GM23248 (cell line): Measurements from ENCODE around the gene COL15A1. TPM values are rescaled to one million over a fixed set of nuclear protein-coding genes. Genes with fewer than 3 reads are reported as not detected.

Experiments used
- DNase-seq: peaks from one replicate; pipeline ENCODE4 v3.0.0-alpha.2; 2015
- H2AFZ ChIP-seq: fragments of 200-600 bp; sonication (generic); 2 replicates; pipeline ENCODE4 v1.6.1; 2016; ENCODE audit warnings: antibody characterized with exemption
- H3F3A ChIP-seq: fragments of 200-600 bp; sonication (generic); 2 replicates; pipeline ENCODE4 v1.6.1; 2016; ENCODE audit warnings: mild to moderate bottlenecking, antibody characterized with exemption, mixed run types; ENCODE audit not compliant: insufficient read depth
- H3K27ac ChIP-seq: fragments of 200-600 bp; sonication (generic); 2 replicates; pipeline ENCODE4 v1.5.1; 2016; ENCODE audit warnings: mild to moderate bottlenecking
- H3K27me3 ChIP-seq: fragments of 200-600 bp; sonication (generic); replicated peaks from 2 replicates; pipeline ENCODE4 v1.6.1; 2016; ENCODE audit warnings: mild to moderate bottlenecking; ENCODE audit not compliant: insufficient read depth
- H3K36me3 ChIP-seq: fragments of 200-600 bp; sonication (generic); 2 replicates; pipeline ENCODE4 v1.6.1; 2016; ENCODE audit warnings: low read depth, mild to moderate bottlenecking
- H3K4me1 ChIP-seq: fragments of 200-600 bp; sonication (generic); 2 replicates; pipeline ENCODE4 v1.6.1; 2016; ENCODE audit warnings: mild to moderate bottlenecking; ENCODE audit not compliant: insufficient read depth
- H3K4me2 ChIP-seq: fragments of 200-600 bp; sonication (generic); one replicate; pipeline ENCODE4 v1.6.1; 2016; ENCODE audit warnings: mild to moderate bottlenecking; ENCODE audit not compliant: unreplicated experiment
- H3K4me3 ChIP-seq: fragments of 200-600 bp; sonication (generic); 2 replicates; pipeline ENCODE4 v1.5.1; 2016; ENCODE audit warnings: mild to moderate bottlenecking
- H3K79me2 ChIP-seq: fragments of 200-600 bp; sonication (generic); 2 replicates; pipeline ENCODE4 v1.6.1; 2016; ENCODE audit warnings: mild to moderate bottlenecking; ENCODE audit not compliant: insufficient read depth
- H3K9ac ChIP-seq: fragments of 200-600 bp; sonication (generic); 2 replicates; pipeline ENCODE4 v1.6.1; 2016; ENCODE audit warnings: mild to moderate bottlenecking
- H3K9me2 ChIP-seq: fragments of 200-600 bp; sonication (generic); 2 replicates; pipeline ENCODE4 v1.6.1; 2016; ENCODE audit warnings: mixed run types, mild to moderate bottlenecking, moderate library complexity; ENCODE audit not compliant: insufficient read depth
- H3K9me3 ChIP-seq: fragments of 200-600 bp; sonication (generic); one replicate; pipeline ENCODE4 v1.6.1; 2017; ENCODE audit warnings: low read depth
- H4K20me1 ChIP-seq: fragments of 200-600 bp; sonication (generic); 2 replicates; pipeline ENCODE4 v1.6.0; 2016; ENCODE audit not compliant: insufficient read depth
- EZH2 ChIP-seq: fragments of 200-600 bp; sonication (generic); IDR thresholded peaks from 2 replicates; pipeline ENCODE4 v1.6.1; 2018; ENCODE audit warnings: antibody characterized with exemption, mild to moderate bottlenecking; ENCODE audit not compliant: insufficient read depth, poor library complexity, severe bottlenecking
- EZH2phosphoT487 ChIP-seq: fragments of 200-600 bp; sonication (generic); IDR thresholded peaks from 2 replicates; pipeline ENCODE4 v1.6.1; 2018; ENCODE audit warnings: antibody characterized with exemption, moderate library complexity, mild to moderate bottlenecking, low read depth; ENCODE audit not compliant: insufficient read depth
- WGBS, 2 experiments: methylation state at CpG; one replicate each; pipeline ENCODE4 v1.1.6; 2015 to 2017; ENCODE audit warnings: low lambda C conversion rate in 2 of 2, low coverage in 1 of 2; ENCODE audit errors: missing lambda C conversion rate in 2 of 2; 5-methylcytosine and 5-hydroxymethylcytosine counted together
- in situ Hi-C: fragments of 300-500 bp; cut with MboI; formaldehyde crosslinking; loops from 2 replicates; pipeline ENCODE4 v1.15.0; 2020
- polyA plus RNA-seq: library from polyadenylated mRNA; unstranded; fragments of >200 nt; fragmentation: Nextera tagmentation; extraction: Ambion mirVana; gene quantifications from 2 replicates; pipeline ENCODE4 v1.2.1, GENCODE V29; 2016
- total RNA-seq: library from RNA; depleted of rRNA; stranded (reverse); fragments of >200 nt; shearing (Covaris generic); gene quantifications from 2 replicates; pipeline ENCODE4 v1.2.3, GENCODE V29; 2014

COL15A1 gene
- total and polyA plus RNA-seq, 2 experiments from 2014 or later, result 9.7 to 16.8 TPM

GRCh38 chr9:99016681-99017387 lies 73.1 kb downstream of the COL15A1 start:
- H2AFZ ChIP-seq, result no peak overlapping the region
- H3K27ac ChIP-seq, result no peak overlapping the region
- H3K9me2 ChIP-seq, result no peaks in the 10 kb centered on the region
- WGBS, 2 experiments, result 90 to 92% methylated on average over 10 of the region's 10 CpGs
- no peaks in the 10 kb centered on the region for H3K9me3 ChIP-seq
- H3K4me2 ChIP-seq, result no peak overlapping the region
- peaks cover 28% of the 10 kb centered on the region for H3F3A ChIP-seq
- H3K4me3 ChIP-seq, result no peak overlapping the region
- in situ Hi-C loops, result loop anchor here (25.0 kb wide), 1 partner anchor 120 kb away; no protein-coding TSS in a partner anchor
- DNase-seq, result no peak
- H3K79me2 ChIP-seq, result no peaks in the 10 kb centered on the region
- no peaks in the 10 kb centered on the region for H4K20me1 ChIP-seq
- no peak for TF ChIP-seq EZH2
- TF ChIP-seq EZH2phosphoT487, result no peak
- no peaks in the 10 kb centered on the region for H3K36me3 ChIP-seq
- no peak overlapping the region for H3K9ac ChIP-seq
- no peaks in the 10 kb centered on the region for H3K27me3 ChIP-seq
- H3K4me1 ChIP-seq, result peaks cover 19% of the 10 kb centered on the region

- Histone ChIP-seq H3K27ac (peak overlapping the region; percentile 95), H3K79me2 (no peaks in the 10 kb centered on the region), H3K4me1 (peaks cover 19% of the 10 kb centered on the region), H2AFZ (no peak overlapping the region), H4K20me1 (no peaks in the 10 kb centered on the region), H3K4me2 (no peak overlapping the region), H3K9me3 (no peaks in the 10 kb centered on the region), H3K4me3 (no peak overlapping the region), H3K36me3 (no peaks in the 10 kb centered on the region), H3F3A (peaks cover 28% of the 10 kb centered on the region), H3K9me2 (no peaks in the 10 kb centered on the region), H3K27me3 (no peaks in the 10 kb centered on the region), H3K9ac (peak overlapping the region; percentile 70)
- WGBS, 2 experiments, result 100% methylated on average over 1 of the region's 1 CpG
- DNase-seq, result no peak
- in situ Hi-C loops, result loop anchor here (25.0 kb wide), 1 partner anchor 119 kb away; no protein-coding TSS in a partner anchor
- no peak for TF ChIP-seq EZH2
- no peak for TF ChIP-seq EZH2phosphoT487
Observed at GRCh38 chr9:99018653-99019052, 74.9 kb downstream of the COL15A1 start.

- no peaks in the 10 kb centered on the region for H3K9me3 ChIP-seq
- peaks cover 28% of the 10 kb centered on the region for H3F3A ChIP-seq
- no peak overlapping the region for H2AFZ ChIP-seq
- peak overlapping the region; percentile 95 for H3K27ac ChIP-seq
- in situ Hi-C loops, result loop anchor here (25.0 kb wide), 1 partner anchor 118 kb away; no protein-coding TSS in a partner anchor
- peaks cover 19% of the 10 kb centered on the region for H3K4me1 ChIP-seq
- peak; percentile 95 for DNase-seq
- no peaks in the 10 kb centered on the region for H4K20me1 ChIP-seq
- 14% methylated on average over 4 of the region's 4 CpGs for WGBS, 2 experiments
- peak overlapping the region; percentile 70 for H3K9ac ChIP-seq
- TF ChIP-seq EZH2 (no peak), EZH2phosphoT487 (no peak)
- H3K27me3 ChIP-seq, result no peaks in the 10 kb centered on the region
- H3K36me3 ChIP-seq, result no peaks in the 10 kb centered on the region
- H3K9me2 ChIP-seq, result no peaks in the 10 kb centered on the region
- H3K4me3 ChIP-seq, result no peak overlapping the region
- H3K79me2 ChIP-seq, result no peaks in the 10 kb centered on the region
- peak overlapping the region; percentile 54 for H3K4me2 ChIP-seq
Observed at GRCh38 chr9:99019510-99020331, 76.0 kb downstream of the COL15A1 start.

- Histone ChIP-seq H3K4me3 (no peak overlapping the region), H3K9me2 (no peaks in the 10 kb centered on the region), H3K79me2 (no peaks in the 10 kb centered on the region), H3K9me3 (no peaks in the 10 kb centered on the region), H2AFZ (no peak overlapping the region), H3K4me1 (peaks cover 19% of the 10 kb centered on the region), H3K9ac (peak overlapping the region; percentile 70; the same call in 1 of the 2 replicates), H3F3A (peaks cover 28% of the 10 kb centered on the region), H3K4me2 (peak overlapping the region; percentile 54), H3K27ac (peak overlapping the region; percentile 95), H3K27me3 (no peaks in the 10 kb centered on the region), H4K20me1 (no peaks in the 10 kb centered on the region), H3K36me3 (no peaks in the 10 kb centered on the region)
- no peak for DNase-seq
- no peak for TF ChIP-seq EZH2phosphoT487
- TF ChIP-seq EZH2, result no peak
- in situ Hi-C loops, result loop anchor here (25.0 kb wide), 1 partner anchor 116 kb away; no protein-coding TSS in a partner anchor
- WGBS, 2 experiments, result 98 to 100% methylated on average over 8 of the region's 8 CpGs
Observed at GRCh38 chr9:99020786-99021436, 77.2 kb downstream of the COL15A1 start.
